HG03521 (cell line): ENCODE results near the gene SCIN.
"Not testable (repeated sequence)": the region's sequence is repeated elsewhere in the genome, so short reads cannot be mapped to it uniquely, and the experiment has no call there.

Experiments
- ATAC-seq: cut with Tn5 transposase; IDR thresholded peaks from one replicate; pipeline ENCODE4 v1.9.1; 2021; ENCODE audit warnings: mild to moderate bottlenecking, moderate library complexity; ENCODE audit not compliant: unreplicated experiment

Gene SCIN

GRCh38 chr7:12686234-12686890, 115.8 kb downstream of the SCIN start:
- ATAC-seq = peak; percentile 73

DNA sequence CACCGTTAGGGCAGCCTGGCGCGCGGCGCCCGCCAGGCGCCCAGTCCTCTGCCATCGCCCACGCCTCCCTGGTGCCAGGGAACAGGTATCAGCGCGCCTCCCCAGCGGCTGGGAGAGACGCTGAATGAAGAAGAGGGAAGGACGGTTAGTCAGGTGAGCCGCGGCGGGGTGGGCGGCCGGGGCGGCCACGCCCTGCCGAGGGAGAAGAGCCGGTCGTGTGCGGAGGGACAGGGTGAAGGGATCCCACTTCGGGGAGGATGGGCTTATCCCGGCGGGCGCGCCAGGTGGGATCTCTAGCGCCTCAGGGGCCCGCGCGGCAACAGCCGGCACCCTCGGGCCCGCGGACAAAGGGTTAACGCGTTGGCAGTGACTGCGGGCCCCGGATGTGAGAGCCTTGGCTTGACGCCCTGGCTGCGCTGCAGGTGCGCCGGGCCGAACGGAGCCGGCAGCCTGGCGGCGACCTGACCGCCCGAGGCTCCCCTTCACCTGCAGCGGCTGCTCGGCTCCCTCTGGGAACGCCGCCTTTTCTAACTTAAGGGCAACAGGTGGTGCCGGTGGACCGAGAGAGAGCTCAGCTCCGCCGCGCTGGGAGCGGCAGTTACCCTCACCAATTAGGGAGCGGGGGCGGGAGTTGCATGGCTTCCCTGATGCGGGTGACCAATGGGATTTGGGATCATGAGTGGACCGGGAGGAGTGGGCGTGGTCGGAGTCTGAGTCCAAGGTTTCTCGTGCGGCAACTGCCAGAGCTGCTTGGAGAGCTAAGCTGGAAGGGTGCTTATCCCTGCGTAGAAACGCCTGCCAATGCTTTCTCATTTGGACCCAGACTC, 116.6 kb downstream of the SCIN start, which contains the start of gene ARL4A:
Gene ARL4A, plus strand, starts transcription at position 743 of the 827 bp plus-strand sequence. CDS start 622 bp downstream, outside the sequence.
- ATAC-seq = peak; percentile 64

- no peak for ATAC-seq
Measured at GRCh38 chr7:12687718-12688171, 117.2 kb downstream of the SCIN start.

- ATAC-seq = not testable (repeated sequence)
Measured at GRCh38 chr7:12688485-12689170, 118.1 kb downstream of the SCIN start.

DNA sequence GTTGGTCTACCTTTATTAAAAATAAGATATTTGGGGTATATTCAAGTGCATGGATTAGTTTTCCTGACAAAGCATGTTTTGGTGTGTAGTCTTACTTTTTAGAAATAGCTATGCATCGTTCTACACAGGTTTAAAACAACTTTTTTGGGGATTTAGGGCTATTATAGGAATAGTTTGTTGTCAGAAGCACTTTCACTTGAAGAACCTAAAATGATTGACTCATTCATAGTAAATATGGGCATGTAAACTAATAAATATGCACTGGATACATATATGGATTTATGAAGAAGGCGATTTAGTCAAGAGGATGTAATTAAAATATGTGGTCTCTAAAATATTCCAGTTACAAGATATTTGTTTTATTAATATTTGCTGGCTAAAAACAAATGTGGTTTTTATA, 118.9 kb downstream of the SCIN start:
- ATAC-seq = no peak

DNA sequence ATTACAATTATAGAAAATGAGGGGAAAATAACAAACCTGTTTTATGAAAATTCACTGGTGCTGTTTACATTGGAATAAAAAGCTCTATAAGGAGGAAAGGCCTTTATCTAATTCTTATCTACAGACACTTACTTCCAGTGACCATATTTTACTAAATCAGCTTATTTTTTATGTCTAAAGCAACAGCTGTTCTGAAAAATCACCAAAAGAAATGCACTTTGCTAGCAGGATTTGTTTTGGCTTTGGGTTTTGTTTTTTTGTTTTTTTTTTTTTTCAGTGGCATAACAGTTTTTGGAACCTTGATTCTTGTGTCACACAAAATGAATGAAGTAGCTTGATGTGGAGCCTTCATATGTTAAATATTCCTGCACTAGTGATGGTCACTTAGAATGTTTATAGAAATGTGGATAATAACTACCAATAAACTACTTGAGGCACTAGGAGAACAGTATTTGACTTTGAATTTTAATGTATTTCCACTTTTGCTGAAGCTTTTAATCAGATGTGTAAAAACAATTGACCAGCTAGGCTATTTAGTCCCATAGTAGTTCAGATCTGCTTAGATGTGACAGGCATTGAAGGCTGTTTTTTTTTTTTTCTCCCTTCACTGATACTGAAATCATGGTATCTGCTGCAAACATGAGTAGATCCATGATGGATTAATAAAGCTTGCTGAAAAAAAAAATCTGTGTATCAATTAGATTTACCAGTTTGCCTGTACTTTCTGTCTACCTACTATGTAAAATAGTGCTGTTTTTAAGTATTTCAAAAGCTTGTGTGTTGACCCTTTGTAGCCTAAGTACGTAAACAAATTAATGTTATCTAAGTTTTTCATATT, 119.7 kb downstream of the SCIN start:
- no peak for ATAC-seq

DNA sequence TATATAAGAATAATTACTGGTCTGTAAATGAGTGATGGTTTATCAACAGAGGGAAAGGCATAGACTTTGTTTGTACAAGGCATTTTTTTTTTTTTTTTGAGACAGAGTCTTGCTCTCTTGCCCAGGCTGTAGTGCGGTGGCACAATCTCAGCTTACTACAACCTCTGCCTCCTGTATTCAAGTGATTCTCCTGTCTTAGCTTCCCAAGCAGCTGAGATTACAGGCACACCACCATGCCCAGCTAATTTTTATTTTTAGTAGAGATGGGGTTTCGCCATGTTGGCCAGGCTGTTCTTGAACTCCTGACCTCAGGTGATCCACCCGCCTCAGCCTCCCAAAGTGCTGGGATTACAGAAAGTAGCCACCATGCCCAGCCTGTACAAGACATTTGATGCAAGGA, 120.9 kb downstream of the SCIN start:
- not testable (repeated sequence) for ATAC-seq

DNA sequence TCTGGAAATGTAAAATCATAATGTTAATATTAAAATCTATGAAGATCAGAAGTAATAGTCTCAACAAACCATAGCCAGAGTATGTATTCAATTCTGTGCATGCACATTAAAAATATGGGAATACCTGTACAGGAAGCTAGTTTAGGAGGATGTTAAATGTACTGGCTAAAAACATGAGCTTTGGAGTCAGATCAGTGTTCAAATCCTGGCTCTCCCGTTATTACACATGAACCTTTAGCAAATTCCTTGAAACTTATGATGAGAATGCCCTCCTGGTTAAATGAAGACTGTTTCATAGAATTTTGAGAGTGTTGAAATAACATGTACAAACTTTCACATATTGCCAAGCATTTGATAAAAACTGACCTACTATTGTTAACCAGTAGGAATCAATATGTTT, 121.5 kb downstream of the SCIN start:
- ATAC-seq = no peak

DNA sequence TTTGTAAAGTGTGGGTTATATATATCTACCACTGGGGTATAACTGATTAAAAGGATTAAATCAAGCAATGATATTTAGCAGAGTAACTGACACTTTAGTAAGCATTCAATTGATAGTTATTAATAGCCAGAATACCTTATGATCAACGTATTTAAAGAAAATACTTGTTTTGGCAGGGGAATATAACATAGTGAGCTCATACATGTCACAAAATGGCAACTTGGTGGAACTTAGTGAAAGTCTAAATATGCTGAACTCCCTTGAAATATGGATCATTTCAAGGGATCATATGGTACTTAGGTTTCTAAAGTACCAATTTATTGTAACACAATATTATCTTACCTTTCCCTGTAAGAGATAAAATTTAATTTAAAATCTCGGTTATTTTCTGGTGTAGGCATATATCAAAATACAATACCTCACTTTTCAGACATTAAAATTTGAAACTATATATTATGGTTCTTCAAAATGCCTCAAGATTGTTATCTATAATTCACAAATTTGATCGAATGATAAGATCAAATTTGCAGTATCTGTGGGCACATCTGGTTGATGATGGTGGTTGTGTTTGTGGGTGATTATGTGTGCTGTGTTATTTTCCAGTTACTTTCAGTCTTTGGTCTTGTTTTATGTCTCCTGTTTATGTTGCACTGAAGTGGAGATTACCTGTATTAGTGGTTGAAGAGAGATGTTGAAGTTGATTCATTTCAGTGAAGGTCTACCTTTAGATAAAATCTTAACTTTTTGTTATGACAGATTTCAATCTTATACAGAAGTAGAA, 122.1 kb downstream of the SCIN start:
- ATAC-seq = no peak

DNA sequence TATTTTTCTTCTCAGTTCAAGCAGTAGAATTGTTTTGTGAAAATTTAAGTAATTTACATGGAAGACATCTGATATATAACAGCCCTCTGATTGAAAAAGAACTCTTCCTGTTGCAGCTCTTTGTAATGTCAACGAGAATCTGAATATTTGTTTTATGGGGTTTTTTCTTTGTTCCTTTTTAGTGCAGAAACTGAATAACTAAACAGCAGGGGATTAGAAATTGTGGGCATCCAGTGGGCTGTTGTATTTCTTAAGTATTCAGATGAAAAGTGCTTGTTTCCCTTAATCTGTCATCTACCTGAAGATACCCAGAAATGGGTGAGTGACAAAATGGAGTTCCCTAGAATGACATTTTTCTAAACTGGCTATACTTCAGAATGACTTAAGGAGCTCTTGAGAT, 124.3 kb downstream of the SCIN start:
- no peak for ATAC-seq

DNA sequence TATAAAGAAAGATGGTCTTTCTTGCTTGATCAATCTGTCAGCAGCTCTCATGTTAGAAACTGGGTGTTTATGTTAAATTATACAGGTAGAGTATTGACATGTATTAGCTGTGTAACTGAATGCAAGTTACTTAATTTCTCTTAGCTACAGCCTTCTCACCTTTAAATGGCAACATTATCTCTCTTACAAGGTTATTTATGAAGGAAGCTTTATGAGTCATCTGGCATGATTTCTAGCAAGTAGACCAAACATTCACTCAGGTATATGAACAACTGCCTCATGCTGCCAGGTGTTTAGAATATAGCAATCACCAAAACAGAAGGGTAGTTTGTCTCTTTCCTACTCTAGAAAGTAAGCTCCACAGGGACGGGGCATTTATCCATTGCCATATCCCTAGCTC, 125.4 kb downstream of the SCIN start:
- no peak for ATAC-seq

DNA sequence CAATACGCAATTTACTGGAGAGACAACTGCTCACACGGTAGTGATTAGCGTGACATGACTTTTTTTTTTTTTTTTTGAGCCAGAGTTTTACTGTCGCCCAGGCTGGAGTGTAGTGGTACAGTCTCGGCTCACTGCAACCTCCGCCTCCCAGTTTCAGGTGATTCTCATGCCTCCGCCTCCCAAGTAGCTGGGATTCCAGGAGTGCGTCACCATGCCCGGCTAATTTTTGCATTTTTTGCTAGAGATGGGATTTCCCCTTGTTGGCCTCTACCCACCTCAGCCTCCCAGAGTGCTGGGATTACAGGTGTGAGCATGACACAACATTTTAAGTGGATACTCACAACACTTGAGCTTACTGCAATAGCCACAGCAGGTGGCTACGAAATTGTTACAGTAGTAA, 128.8 kb downstream of the SCIN start:
- no peak for ATAC-seq

DNA sequence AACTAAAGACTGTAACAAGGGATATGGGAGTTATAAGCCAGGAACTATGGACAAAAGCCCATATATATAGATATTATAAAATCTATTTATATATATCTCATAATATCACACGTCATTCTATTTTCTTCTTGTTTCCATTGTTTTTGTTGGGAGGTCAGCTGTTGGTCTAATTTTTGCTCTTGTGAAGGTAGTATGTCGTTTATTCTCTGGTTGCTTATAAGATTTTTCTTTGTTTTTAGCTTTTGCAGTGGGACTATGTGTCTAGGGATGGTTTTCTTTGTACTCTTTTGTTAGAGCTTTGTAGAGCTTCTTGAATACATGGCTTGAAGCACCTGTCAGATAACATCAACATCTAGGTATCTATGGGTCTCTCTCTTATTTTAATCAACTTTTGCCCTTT, 130.9 kb downstream of the SCIN start:
- ATAC-seq = no peak

GRCh38 chr7:12703881-12704280, 133.4 kb downstream of the SCIN start:
- ATAC-seq = no peak

GRCh38 chr7:12705878-12706277, 135.4 kb downstream of the SCIN start:
- ATAC-seq = no peak

DNA sequence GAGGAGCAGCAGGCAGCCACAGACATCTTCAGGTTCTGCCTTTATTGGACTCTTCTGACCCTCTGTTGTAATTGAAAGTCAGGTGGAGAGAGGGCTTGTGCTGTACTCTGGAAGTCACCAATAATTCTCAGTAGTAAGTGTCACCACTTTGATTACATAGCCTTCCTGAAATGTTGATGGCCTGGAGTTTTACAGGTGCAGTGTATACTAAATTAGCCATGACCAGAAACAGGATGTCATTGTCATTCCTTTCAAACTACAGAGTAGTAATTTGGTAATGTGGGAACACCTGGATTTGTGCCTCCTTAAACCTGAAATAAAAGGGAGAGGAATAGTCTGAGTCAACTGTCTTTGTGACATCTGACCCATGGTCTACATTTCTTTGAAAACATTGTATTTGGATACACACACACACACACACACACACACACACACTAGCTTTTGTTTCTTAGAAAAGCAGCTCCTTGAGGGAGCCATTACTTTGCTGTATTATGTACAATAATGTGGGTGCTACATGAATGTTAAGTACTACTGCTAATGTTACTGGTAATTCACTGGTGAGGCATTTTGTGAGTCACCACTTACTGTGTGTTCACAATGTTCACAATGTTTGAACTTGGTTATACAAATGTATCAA, 136.5 kb downstream of the SCIN start:
- ATAC-seq = no peak

DNA sequence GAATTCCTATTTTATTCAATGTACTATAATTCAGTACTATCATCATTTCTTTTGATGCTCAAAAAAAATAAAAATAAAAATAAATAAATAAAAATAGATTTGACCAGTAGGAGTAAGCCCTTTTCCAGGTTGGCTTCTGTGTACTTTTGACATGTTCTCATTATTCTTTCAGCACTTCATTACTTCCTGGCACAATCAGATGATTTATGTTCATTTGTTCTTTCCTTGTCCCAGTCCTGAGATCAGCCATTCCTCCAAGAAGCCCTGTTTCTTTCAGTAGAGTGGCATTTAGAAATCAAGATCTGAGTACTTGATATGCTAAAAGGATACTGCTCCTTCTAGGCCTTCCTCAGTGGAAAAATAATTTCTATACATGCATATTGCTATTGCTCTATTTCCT, 137.8 kb downstream of the SCIN start:
- ATAC-seq = no peak
